GM23248 (cell line): ENCODE measurements around the gene AGFG2. TPM values are rescaled to one million over a fixed set of nuclear protein-coding genes. Genes with fewer than 3 reads are reported as not detected.

Experiments
- DNase-seq: peaks from one replicate; pipeline ENCODE4 v3.0.0-alpha.2; 2015
- H2AFZ ChIP-seq: fragments of 200-600 bp; sonication (generic); 2 replicates; pipeline ENCODE4 v1.6.1; 2016; ENCODE audit warnings: antibody characterized with exemption
- H3F3A ChIP-seq: fragments of 200-600 bp; sonication (generic); 2 replicates; pipeline ENCODE4 v1.6.1; 2016; ENCODE audit warnings: mild to moderate bottlenecking, antibody characterized with exemption, mixed run types; ENCODE audit not compliant: insufficient read depth
- H3K27ac ChIP-seq: fragments of 200-600 bp; sonication (generic); 2 replicates; pipeline ENCODE4 v1.5.1; 2016; ENCODE audit warnings: mild to moderate bottlenecking
- H3K27me3 ChIP-seq: fragments of 200-600 bp; sonication (generic); replicated peaks from 2 replicates; pipeline ENCODE4 v1.6.1; 2016; ENCODE audit warnings: mild to moderate bottlenecking; ENCODE audit not compliant: insufficient read depth
- H3K36me3 ChIP-seq: fragments of 200-600 bp; sonication (generic); 2 replicates; pipeline ENCODE4 v1.6.1; 2016; ENCODE audit warnings: low read depth, mild to moderate bottlenecking
- H3K4me1 ChIP-seq: fragments of 200-600 bp; sonication (generic); 2 replicates; pipeline ENCODE4 v1.6.1; 2016; ENCODE audit warnings: mild to moderate bottlenecking; ENCODE audit not compliant: insufficient read depth
- H3K4me2 ChIP-seq: fragments of 200-600 bp; sonication (generic); one replicate; pipeline ENCODE4 v1.6.1; 2016; ENCODE audit warnings: mild to moderate bottlenecking; ENCODE audit not compliant: unreplicated experiment
- H3K4me3 ChIP-seq: fragments of 200-600 bp; sonication (generic); 2 replicates; pipeline ENCODE4 v1.5.1; 2016; ENCODE audit warnings: mild to moderate bottlenecking
- H3K79me2 ChIP-seq: fragments of 200-600 bp; sonication (generic); 2 replicates; pipeline ENCODE4 v1.6.1; 2016; ENCODE audit warnings: mild to moderate bottlenecking; ENCODE audit not compliant: insufficient read depth
- H3K9ac ChIP-seq: fragments of 200-600 bp; sonication (generic); 2 replicates; pipeline ENCODE4 v1.6.1; 2016; ENCODE audit warnings: mild to moderate bottlenecking
- H3K9me2 ChIP-seq: fragments of 200-600 bp; sonication (generic); 2 replicates; pipeline ENCODE4 v1.6.1; 2016; ENCODE audit warnings: mixed run types, mild to moderate bottlenecking, moderate library complexity; ENCODE audit not compliant: insufficient read depth
- H3K9me3 ChIP-seq: fragments of 200-600 bp; sonication (generic); one replicate; pipeline ENCODE4 v1.6.1; 2017; ENCODE audit warnings: low read depth
- H4K20me1 ChIP-seq: fragments of 200-600 bp; sonication (generic); 2 replicates; pipeline ENCODE4 v1.6.0; 2016; ENCODE audit not compliant: insufficient read depth
- EZH2 ChIP-seq: fragments of 200-600 bp; sonication (generic); IDR thresholded peaks from 2 replicates; pipeline ENCODE4 v1.6.1; 2018; ENCODE audit warnings: antibody characterized with exemption, mild to moderate bottlenecking; ENCODE audit not compliant: insufficient read depth, poor library complexity, severe bottlenecking
- EZH2phosphoT487 ChIP-seq: fragments of 200-600 bp; sonication (generic); IDR thresholded peaks from 2 replicates; pipeline ENCODE4 v1.6.1; 2018; ENCODE audit warnings: antibody characterized with exemption, moderate library complexity, mild to moderate bottlenecking, low read depth; ENCODE audit not compliant: insufficient read depth
- WGBS, 2 experiments: methylation state at CpG; one replicate each; pipeline ENCODE4 v1.1.6; 2015 to 2017; ENCODE audit warnings: low lambda C conversion rate in 2 of 2, low coverage in 1 of 2; ENCODE audit errors: missing lambda C conversion rate in 2 of 2; 5-methylcytosine and 5-hydroxymethylcytosine counted together
- in situ Hi-C: fragments of 300-500 bp; cut with MboI; formaldehyde crosslinking; loops from 2 replicates; pipeline ENCODE4 v1.15.0; 2020
- polyA plus RNA-seq: library from polyadenylated mRNA; unstranded; fragments of >200 nt; fragmentation: Nextera tagmentation; extraction: Ambion mirVana; gene quantifications from 2 replicates; pipeline ENCODE4 v1.2.1, GENCODE V29; 2016
- total RNA-seq: library from RNA; depleted of rRNA; stranded (reverse); fragments of >200 nt; shearing (Covaris generic); gene quantifications from 2 replicates; pipeline ENCODE4 v1.2.3, GENCODE V29; 2014

The AGFG2 gene
- total and polyA plus RNA-seq, 2 experiments from 2014 or later, result 4.8 to 6.5 TPM

DNA sequence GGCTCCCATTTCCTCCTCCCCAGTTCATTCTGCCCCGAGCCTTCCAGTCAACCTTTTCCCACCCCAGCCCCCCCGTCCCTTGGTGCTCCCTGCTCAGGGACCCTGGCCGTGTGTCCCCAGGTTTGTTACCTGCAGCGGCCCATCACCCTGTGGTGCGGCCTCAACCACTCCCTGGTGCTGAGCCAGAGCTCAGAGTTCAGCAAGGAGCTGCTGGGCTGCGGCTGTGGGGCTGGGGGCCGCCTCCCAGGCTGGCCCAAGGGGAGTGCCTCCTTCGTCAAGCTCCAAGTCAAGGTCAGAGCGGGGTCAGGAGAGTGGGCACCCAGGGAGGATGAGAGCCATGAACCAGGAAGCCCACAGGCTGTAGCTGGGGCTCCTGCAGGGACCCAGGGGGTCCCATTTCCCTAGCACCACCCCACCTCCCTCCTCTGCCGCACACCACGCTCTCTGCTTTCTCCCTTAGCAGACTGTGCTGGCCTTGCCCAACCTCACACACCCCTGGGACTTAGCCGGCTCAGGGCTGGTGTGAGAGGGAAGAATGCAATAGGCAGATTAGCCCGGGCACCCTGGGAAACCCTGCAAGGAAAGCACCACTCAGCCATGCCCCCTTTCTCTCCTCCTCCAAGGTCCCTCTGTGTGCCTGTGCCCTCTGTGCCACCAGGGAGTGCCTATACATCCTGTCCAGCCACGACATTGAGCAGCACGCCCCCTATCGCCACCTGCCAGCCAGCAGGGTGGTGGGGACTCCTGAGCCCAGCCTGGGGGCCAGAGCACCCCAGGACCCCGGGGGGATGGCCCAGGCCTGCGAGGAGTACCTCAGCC lies 61.1 kb downstream of the AGFG2 start:
- WGBS, 2 experiments, result 92 to 95% methylated on average over 18 of the region's 18 CpGs
- H3K27me3 ChIP-seq, result no peaks in the 10 kb centered on the region
- in situ Hi-C loops, result no loop called here

DNA sequence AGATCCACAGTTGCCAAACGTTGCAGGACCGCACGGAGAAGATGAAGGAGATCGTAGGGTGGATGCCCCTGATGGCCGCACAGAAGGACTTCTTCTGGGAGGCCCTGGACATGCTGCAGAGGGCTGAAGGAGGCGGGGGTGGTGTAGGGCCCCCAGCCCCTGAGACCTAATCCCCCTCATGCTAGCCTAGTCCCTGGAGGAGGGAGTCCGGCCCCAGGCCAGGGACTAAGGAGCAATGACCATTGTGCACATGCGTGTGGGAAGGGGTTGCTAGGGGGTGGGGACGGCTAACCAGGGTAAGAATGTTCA lies 61.7 kb downstream of the AGFG2 start:
- H3K9me2 ChIP-seq, result no peaks in the 10 kb centered on the region
- H3K36me3 ChIP-seq, result no peaks in the 10 kb centered on the region
- H3K79me2 ChIP-seq, result 0 out of 2 replicates have a peak, but pooled peaks cover 6% of the 10 kb centered on the region
- H4K20me1 ChIP-seq, result no peaks in the 10 kb centered on the region
- 87 to 89% methylated on average over 9 of the region's 9 CpGs for WGBS, 2 experiments
- in situ Hi-C loops, result no loop called here
- DNase-seq, result no peak
- H2AFZ ChIP-seq, result no peak overlapping the region
- no peak overlapping the region for H3K4me3 ChIP-seq
- H3F3A ChIP-seq, result no peaks in the 10 kb centered on the region
- H3K9ac ChIP-seq, result no peak overlapping the region
- no peaks in the 10 kb centered on the region for H3K27me3 ChIP-seq
- H3K9me3 ChIP-seq, result no peaks in the 10 kb centered on the region
- TF ChIP-seq EZH2, result no peak
- TF ChIP-seq EZH2phosphoT487, result no peak
- H3K4me2 ChIP-seq, result no peak overlapping the region
- no peaks in the 10 kb centered on the region for H3K4me1 ChIP-seq
- H3K27ac ChIP-seq, result no peak overlapping the region

More for the DNA sequence above, 61.1 kb downstream of the AGFG2 start:
- Histone ChIP-seq H3K4me3 (no peak overlapping the region), H3K27ac (no peak overlapping the region), H4K20me1 (no peaks in the 10 kb centered on the region), H3K9me2 (no peaks in the 10 kb centered on the region), H3K36me3 (no peaks in the 10 kb centered on the region), H3K79me2 (0 out of 2 replicates have a peak, but pooled peaks cover 6% of the 10 kb centered on the region), H3K9ac (no peak overlapping the region), H3K4me1 (no peaks in the 10 kb centered on the region), H3K9me3 (no peaks in the 10 kb centered on the region), H3K4me2 (no peak overlapping the region), H3F3A (no peaks in the 10 kb centered on the region), H2AFZ (no peak overlapping the region)
- TF ChIP-seq EZH2phosphoT487, result no peak
- TF ChIP-seq EZH2, result no peak
- DNase-seq, result no peak

DNA sequence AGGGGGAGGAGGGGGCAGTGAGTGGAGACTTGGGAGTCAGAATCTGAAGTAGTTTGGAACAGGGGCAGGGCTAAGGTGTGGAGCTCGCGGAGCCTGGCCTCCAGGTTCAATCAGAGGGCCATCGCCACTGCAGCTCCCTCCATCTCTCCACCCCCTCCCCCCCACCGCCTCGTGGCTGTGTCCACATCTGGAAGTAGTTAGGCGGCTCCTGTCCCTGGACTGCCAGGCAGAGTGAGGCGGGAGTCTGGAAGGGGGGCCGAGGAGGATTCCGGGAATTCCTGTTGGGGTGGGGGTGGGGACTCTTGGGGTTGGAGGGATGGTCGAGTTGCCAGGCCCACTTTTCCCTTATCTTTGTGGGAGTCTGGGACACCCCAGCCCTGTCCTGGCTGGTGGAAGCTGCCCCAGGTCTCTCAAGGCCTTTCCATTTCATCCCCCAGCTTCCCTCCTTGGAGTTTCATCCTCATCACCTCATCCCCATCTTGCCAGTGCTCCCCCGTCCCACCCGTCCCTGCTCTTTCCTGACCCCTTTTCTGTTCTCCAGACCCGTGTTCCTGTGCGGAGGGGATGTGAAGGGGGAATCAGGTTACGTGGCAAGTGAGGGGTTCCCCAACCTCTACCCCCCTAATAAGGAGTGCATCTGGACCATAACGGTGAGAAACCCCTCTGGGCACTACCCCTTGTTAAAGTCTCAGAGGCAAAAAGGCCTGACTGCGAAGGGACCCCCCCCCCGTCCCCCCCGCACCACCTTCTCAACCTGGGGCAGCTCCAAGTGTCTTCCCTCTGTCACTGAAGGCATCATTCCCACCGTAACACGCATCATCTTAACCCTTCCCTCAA lies 64.1 kb downstream of the AGFG2 start:
- Histone ChIP-seq H3K9ac (peak overlapping the region; percentile 79), H3K27me3 (no peaks in the 10 kb centered on the region), H4K20me1 (no peaks in the 10 kb centered on the region), H3K4me1 (no peaks in the 10 kb centered on the region), H3F3A (peaks cover 19% of the 10 kb centered on the region; the same call in 1 of the 2 replicates), H2AFZ (0 out of 2 replicates have a peak overlapping the region, but pooled peaks have one; percentile 49), H3K79me2 (0 out of 2 replicates have a peak, but pooled peaks cover 6% of the 10 kb centered on the region), H3K36me3 (peaks cover 3% of the 10 kb centered on the region; the same call in 1 of the 2 replicates), H3K27ac (peak overlapping the region; percentile 66), H3K9me2 (no peaks in the 10 kb centered on the region), H3K4me2 (peak overlapping the region; percentile 96), H3K4me3 (peak overlapping the region; percentile 86), H3K9me3 (no peaks in the 10 kb centered on the region)
- in situ Hi-C loops, result no loop called here
- WGBS, 2 experiments, result 0 to 3% methylated on average over 10 to 21 of the region's 21 CpGs
- peak; percentile 86 for DNase-seq
- no peak for TF ChIP-seq EZH2
- TF ChIP-seq EZH2phosphoT487, result no peak

DNA sequence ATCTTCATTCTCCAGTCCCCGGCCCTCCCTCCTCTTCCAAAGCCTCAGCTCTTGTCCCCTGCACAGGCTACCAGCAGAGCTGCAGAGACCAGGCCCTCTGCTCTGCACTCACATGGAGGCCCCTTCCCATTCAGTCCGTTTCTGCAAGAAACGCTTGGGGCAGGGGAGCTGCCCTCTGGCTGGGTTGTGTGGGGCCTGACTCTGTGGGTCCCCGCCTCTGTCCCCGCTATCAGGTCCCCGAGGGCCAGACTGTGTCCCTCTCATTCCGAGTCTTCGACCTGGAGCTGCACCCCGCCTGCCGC lies 64.7 kb downstream of the AGFG2 start:
- H3K36me3 ChIP-seq, result peaks cover 3% of the 10 kb centered on the region; the same call in 1 of the 2 replicates
- peak overlapping the region; percentile 96 for H3K4me2 ChIP-seq
- peak overlapping the region; percentile 66 for H3K27ac ChIP-seq
- 0 to 2% methylated on average over 9 to 10 of the region's 10 CpGs for WGBS, 2 experiments
- in situ Hi-C loops, result no loop called here
- DNase-seq, result peak; percentile 59
- peak overlapping the region; percentile 49 for H2AFZ ChIP-seq
- H3K9me2 ChIP-seq, result no peaks in the 10 kb centered on the region
- H3K9me3 ChIP-seq, result no peaks in the 10 kb centered on the region
- H3K79me2 ChIP-seq, result 0 out of 2 replicates have a peak, but pooled peaks cover 6% of the 10 kb centered on the region
- H4K20me1 ChIP-seq, result no peaks in the 10 kb centered on the region
- peak overlapping the region; percentile 79 for H3K9ac ChIP-seq
- peak overlapping the region; percentile 86 for H3K4me3 ChIP-seq
- no peaks in the 10 kb centered on the region for H3K4me1 ChIP-seq
- H3F3A ChIP-seq, result peaks cover 23% of the 10 kb centered on the region; the same call in 1 of the 2 replicates
- no peak for TF ChIP-seq EZH2
- no peak for TF ChIP-seq EZH2phosphoT487
- H3K27me3 ChIP-seq, result no peaks in the 10 kb centered on the region
